T-cell (primary cell): ENCODE results near the gene NKAIN2. TPM values are rescaled to one million over a fixed set of nuclear protein-coding genes. Genes with fewer than 3 reads are reported as not detected.

Experiments used
- ATAC-seq, 4 experiments: fragments of 200-7000 bp in 3 of 4; fragments of 150-1000 bp in 1 of 4; cut with Tn5 transposase; replicated peaks in 1 of 4; 1 replicate in 3 of 4; 2 replicates in 1 of 4; pipeline ENCODE4 v1.10.0; 2021; ENCODE audit warnings: moderate library complexity in 3 of 4, mild to moderate bottlenecking in 2 of 4, moderate number of reproducible peaks in 1 of 4
- CTCF ChIA-PET, 2 donors: fragments of 300-600 bp; sonication (Branson Sonifier 250); formaldehyde crosslinking; loops; one replicate each; lab custom pipeline; 2022; ENCODE audit warnings: antibody characterized with exemption in 2 of 2; lab: Charles Lee
- POLR2A ChIA-PET, 2 donors: fragments of 300-600 bp; sonication (Branson Sonifier 250); formaldehyde crosslinking; loops; one replicate each; lab custom pipeline; 2022; ENCODE audit warnings: antibody characterized with exemption in 2 of 2; lab: Charles Lee
- DNase-seq, 35 experiments: peaks; one replicate each; pipeline versions ENCODE4 v3.0.0 to v3.0.0-alpha.2; 2013 to 2023
- H3K27ac ChIP-seq: one replicate; pipeline ENCODE4 v1.5.1; 2013; ENCODE audit warnings: low read length
- H3K27me3 ChIP-seq, 2 experiments: replicated peaks in 1 of 2; 1 replicate in 1 of 2; 2 replicates in 1 of 2; pipeline versions ENCODE4 v1.6.1 to v1.7.0; 2013; ENCODE audit warnings: low read length in 1 of 2, mixed read lengths in 1 of 2; ENCODE audit not compliant: control insufficient read depth in 2 of 2, insufficient read depth in 2 of 2; ENCODE audit errors: extremely low read depth in 1 of 2
- H3K36me3 ChIP-seq, 2 donors: 1 replicate in 1 of 2; 2 replicates in 1 of 2; pipeline versions ENCODE4 v1.6.1 to v1.7.0; 2013; ENCODE audit warnings: low read length in 1 of 2; ENCODE audit not compliant: control insufficient read depth in 2 of 2, insufficient read depth in 1 of 2; ENCODE audit errors: extremely low read depth in 1 of 2
- H3K4me1 ChIP-seq, 2 experiments: 1 replicate in 1 of 2; 2 replicates in 1 of 2; pipeline versions ENCODE4 v1.6.1 to v1.7.0; 2013; ENCODE audit warnings: low read length in 2 of 2, mixed read lengths in 1 of 2; ENCODE audit not compliant: insufficient read depth in 2 of 2, control insufficient read depth in 1 of 2; ENCODE audit errors: extremely low read depth in 1 of 2
- H3K4me3 ChIP-seq, 2 donors: 1 replicate in 1 of 2; 2 replicates in 1 of 2; pipeline versions ENCODE4 v1.5.1 to v1.7.0; 2013; ENCODE audit warnings: mild to moderate bottlenecking in 2 of 2, low read length in 1 of 2, moderate library complexity in 1 of 2; ENCODE audit not compliant: control insufficient read depth in 1 of 2; ENCODE audit errors: extremely low read depth in 1 of 2
- H3K9me3 ChIP-seq: 2 replicates; pipeline ENCODE4 v1.7.0; 2013
- H3K27ac Mint-ChIP-seq, 2 donors: one replicate each; pipeline ENCODE4 v1.8.0; 2020 to 2021; ENCODE audit warnings: mild to moderate bottlenecking in 2 of 2, mixed read lengths in 2 of 2
- H3K27me3 Mint-ChIP-seq, 2 donors: one replicate each; pipeline ENCODE4 v1.8.0; 2021 to 2022; ENCODE audit warnings: mixed read lengths in 2 of 2
- H3K36me3 Mint-ChIP-seq: one replicate; pipeline ENCODE4 v1.8.0; 2021; ENCODE audit warnings: mixed read lengths
- H3K4me1 Mint-ChIP-seq, 3 donors: one replicate each; pipeline ENCODE4 v1.8.0; 2020 to 2022; ENCODE audit warnings: mixed read lengths in 3 of 3, mild to moderate bottlenecking in 1 of 3
- H3K4me3 Mint-ChIP-seq, 3 donors: one replicate each; pipeline ENCODE4 v1.8.0; 2020 to 2022; ENCODE audit warnings: mild to moderate bottlenecking in 3 of 3, mixed read lengths in 3 of 3, moderate library complexity in 3 of 3
- H3K9me3 Mint-ChIP-seq, 3 donors: one replicate each; pipeline ENCODE4 v1.8.0; 2020 to 2022; ENCODE audit warnings: mixed read lengths in 3 of 3
- WGBS: methylation state at CpG from one replicate; pipeline ENCODE4 v1.1.5; 2013; ENCODE audit warnings: missing lambda C conversion rate; ENCODE audit not compliant: insufficient coverage; 5-methylcytosine and 5-hydroxymethylcytosine counted together
- total RNA-seq, 35 experiments: library from RNA in 6 of 35; stranded (reverse) in 6 of 35; fragments of 120-200 nt in 1 of 35; gene quantifications; one replicate each; pipeline versions ENCODE4 v1.2.1 to v1.2.4 and lab custom pipeline; 2013 to 2026

Gene NKAIN2
- total RNA-seq, 5 donors from 2014 or later (not counting 1 experiment from before 2014, with no cell fraction given), result 0.13 TPM; not detected in 4

DNA sequence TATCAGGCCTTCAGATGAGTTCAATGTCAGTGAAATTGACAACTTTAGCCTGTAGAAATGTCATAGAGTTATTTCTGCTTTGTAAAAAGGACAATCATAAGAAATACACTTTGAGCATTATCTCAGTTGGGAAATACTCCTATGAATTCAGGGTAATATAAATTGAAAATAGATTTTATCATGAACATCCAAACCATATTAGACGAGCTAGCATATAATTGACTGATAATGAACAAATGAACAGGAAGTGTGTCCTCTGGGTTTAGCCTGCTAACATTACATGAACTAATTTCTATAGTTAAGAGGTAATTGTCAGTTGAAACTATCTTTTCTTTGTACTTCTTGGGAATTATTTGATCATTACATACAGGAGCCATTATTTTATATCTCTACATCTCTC lies 689.6 kb downstream of the NKAIN2 start:
- no CpG with 5 or more reads among the region's 1 CpG for WGBS
- H3K36me3 ChIP-seq, result no peaks in the 10 kb centered on the region
- ATAC-seq (no peak), DNase-seq (no peak)
- no peaks in the 10 kb centered on the region for H3K36me3 Mint-ChIP-seq
- no peak overlapping the region for H3K4me3 ChIP-seq
- CTCF ChIA-PET, result no interaction called here
- no peaks in the 10 kb centered on the region for H3K9me3 ChIP-seq
- POLR2A ChIA-PET, result no interaction called here
- H3K27ac ChIP-seq, result no peak overlapping the region
- H3K27ac Mint-ChIP-seq, result no peak overlapping the region
- H3K4me1 Mint-ChIP-seq, result no peaks in the 10 kb centered on the region
- no peaks in the 10 kb centered on the region for H3K27me3 Mint-ChIP-seq
- no peak overlapping the region for H3K4me3 Mint-ChIP-seq
- H3K9me3 Mint-ChIP-seq, result peaks cover 0 to 8% (median 6%) of the 10 kb centered on the region in 3 donors
- H3K27me3 ChIP-seq, result no peaks in the 10 kb centered on the region
- H3K4me1 ChIP-seq, result no peaks in the 10 kb centered on the region

DNA sequence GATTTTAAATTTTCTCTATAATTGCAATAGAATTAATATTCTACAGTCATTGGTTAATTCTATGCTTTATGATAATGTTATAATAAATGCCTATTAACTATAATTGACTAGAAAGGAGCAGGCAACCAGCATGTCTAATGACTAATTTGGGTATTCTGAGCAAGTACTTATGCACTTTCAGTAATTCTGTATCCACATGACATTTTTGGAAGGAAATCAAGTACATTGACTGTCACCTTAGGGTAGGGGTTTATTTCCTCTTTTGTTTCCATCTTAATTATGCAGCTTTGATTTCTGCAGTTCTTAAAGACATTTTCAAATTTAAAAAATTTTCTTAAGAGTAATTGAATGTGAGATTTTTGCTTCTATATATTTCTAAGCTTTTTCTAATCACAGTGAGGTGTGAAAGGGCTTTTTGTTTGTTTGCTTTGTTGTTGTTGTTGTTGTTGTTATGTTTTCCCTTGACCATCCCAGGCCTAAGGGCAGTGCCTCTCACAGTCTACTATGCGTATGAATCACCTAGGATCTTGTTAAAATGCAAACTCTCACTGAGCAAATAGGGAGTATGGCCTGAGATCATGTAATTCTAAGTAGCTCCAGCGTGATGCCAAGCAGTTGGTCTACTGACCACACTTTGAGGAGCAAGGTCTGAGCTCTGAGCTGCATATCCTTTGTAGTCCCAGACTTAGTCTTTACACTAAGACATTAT lies 691.4 kb downstream of the NKAIN2 start:
- CTCF ChIA-PET, result interaction anchor here in 1 of 2 donors (0.6 kb wide), 1 partner anchor 13 kb away, joined by 5 read pairs; no protein-coding TSS in a partner anchor
- peaks cover 0 to 6% (median 6%) of the 10 kb centered on the region in 3 donors for H3K9me3 Mint-ChIP-seq
- H3K4me3 Mint-ChIP-seq, result no peak overlapping the region
- no peaks in the 10 kb centered on the region for H3K4me1 Mint-ChIP-seq
- no peaks in the 10 kb centered on the region for H3K27me3 ChIP-seq
- WGBS, result no CpG with 5 or more reads among the region's 2 CpGs
- H3K36me3 ChIP-seq, result no peaks in the 10 kb centered on the region
- no peaks in the 10 kb centered on the region for H3K27me3 Mint-ChIP-seq
- H3K4me3 ChIP-seq, result no peak overlapping the region
- H3K36me3 Mint-ChIP-seq, result no peaks in the 10 kb centered on the region
- no peak overlapping the region for H3K27ac Mint-ChIP-seq
- no peak overlapping the region for H3K27ac ChIP-seq
- POLR2A ChIA-PET, result no interaction called here
- DNase-seq (no peak), ATAC-seq (no peak)
- no peaks in the 10 kb centered on the region for H3K9me3 ChIP-seq
- H3K4me1 ChIP-seq, result no peaks in the 10 kb centered on the region

DNA sequence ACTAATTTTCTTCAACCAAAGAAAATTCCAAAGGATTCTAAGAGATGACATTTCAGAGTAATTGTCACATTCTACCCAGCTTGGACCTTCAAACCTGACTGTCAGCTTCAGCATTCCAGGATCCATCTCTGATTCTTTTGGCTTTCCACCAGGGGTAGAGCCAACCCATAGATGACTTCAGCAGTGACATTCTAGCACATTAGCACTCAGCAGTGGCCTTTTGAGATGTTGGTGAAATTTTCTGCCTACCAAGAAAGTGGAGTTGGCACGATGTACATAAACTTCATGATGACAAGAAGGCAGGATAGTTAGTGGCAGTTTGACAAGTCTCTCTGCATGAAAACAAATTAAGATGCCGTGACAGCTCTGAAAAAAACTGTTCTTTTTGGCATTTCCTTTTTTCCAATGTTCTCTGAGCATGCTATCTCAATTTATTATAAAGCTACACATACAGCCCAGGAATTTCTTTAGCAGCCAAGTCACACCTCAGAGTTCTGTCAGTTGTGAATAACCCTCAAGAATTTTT lies 692.1 kb downstream of the NKAIN2 start:
- Mint-ChIP-seq H3K36me3 (no peaks in the 10 kb centered on the region), H3K4me3 (no peak overlapping the region), H3K27me3 (no peaks in the 10 kb centered on the region), H3K27ac (no peak overlapping the region), H3K9me3 (peaks cover 0 to 6% (median 6%) of the 10 kb centered on the region in 3 donors), H3K4me1 (no peaks in the 10 kb centered on the region)
- ATAC-seq (no peak), DNase-seq (no peak)
- WGBS, result no CpG with 5 or more reads among the region's 2 CpGs
- ChIA-PET POLR2A (no interaction called here), CTCF (interaction anchor here in 1 of 2 donors (0.6 kb wide), 1 partner anchor 12 kb away, joined by 5 read pairs; no protein-coding TSS in a partner anchor)
- Histone ChIP-seq H3K36me3 (no peaks in the 10 kb centered on the region), H3K9me3 (no peaks in the 10 kb centered on the region), H3K27ac (no peak overlapping the region), H3K4me1 (no peaks in the 10 kb centered on the region), H3K4me3 (no peak overlapping the region), H3K27me3 (no peaks in the 10 kb centered on the region)

DNA sequence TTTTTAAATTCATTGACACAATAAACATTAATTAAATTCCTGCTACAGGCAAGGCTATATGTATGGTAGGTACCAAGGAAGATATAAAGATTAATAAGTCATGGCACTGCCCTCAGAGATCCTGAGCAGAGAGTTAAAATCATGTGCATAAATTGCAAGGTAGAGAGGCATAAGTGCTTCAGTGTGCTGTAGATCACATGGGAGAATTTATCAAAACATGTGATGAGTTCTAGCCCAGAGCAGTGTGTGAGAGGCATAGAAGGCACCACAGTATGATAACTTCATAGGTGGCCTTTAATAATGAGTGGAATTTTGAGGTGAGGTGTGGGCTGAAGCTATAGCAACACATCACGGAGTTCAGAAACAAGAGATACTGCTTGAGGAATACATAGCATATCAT lies 692.7 kb downstream of the NKAIN2 start:
- Mint-ChIP-seq H3K9me3 (peaks cover 0 to 6% (median 6%) of the 10 kb centered on the region in 3 donors), H3K4me1 (no peaks in the 10 kb centered on the region), H3K4me3 (no peak overlapping the region), H3K36me3 (no peaks in the 10 kb centered on the region), H3K27me3 (no peaks in the 10 kb centered on the region), H3K27ac (no peak overlapping the region)
- Histone ChIP-seq H3K9me3 (no peaks in the 10 kb centered on the region), H3K4me1 (no peaks in the 10 kb centered on the region), H3K36me3 (no peaks in the 10 kb centered on the region), H3K4me3 (no peak overlapping the region), H3K27me3 (no peaks in the 10 kb centered on the region), H3K27ac (no peak overlapping the region)
- POLR2A ChIA-PET, result no interaction called here
- DNase-seq (no peak), ATAC-seq (no peak)
- CTCF ChIA-PET, result no interaction called here
- WGBS, result no CpG with 5 or more reads among the region's 1 CpG

DNA sequence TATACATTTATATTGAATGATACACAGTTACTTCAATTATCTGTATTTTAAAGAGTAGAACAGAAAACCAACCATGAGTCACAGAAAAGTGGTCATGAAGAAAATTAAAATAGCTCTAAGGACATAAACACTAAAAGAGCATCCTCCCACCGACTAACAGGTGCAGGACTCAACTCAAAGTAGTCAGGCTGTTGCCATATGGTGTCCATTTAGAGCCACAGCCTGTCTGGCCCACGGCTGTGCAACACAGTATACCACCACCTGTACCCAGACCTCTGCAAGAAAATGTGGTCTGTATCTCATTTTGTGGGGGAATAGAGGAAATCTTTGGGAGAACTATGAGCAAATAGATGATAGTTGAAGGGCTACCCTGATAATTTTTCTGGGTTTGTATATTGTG lies 708.8 kb downstream of the NKAIN2 start:
- WGBS, result 50% methylated on average over 1 of the region's 2 CpGs
- Mint-ChIP-seq H3K4me3 (no peak overlapping the region), H3K4me1 (no peaks in the 10 kb centered on the region)

DNA sequence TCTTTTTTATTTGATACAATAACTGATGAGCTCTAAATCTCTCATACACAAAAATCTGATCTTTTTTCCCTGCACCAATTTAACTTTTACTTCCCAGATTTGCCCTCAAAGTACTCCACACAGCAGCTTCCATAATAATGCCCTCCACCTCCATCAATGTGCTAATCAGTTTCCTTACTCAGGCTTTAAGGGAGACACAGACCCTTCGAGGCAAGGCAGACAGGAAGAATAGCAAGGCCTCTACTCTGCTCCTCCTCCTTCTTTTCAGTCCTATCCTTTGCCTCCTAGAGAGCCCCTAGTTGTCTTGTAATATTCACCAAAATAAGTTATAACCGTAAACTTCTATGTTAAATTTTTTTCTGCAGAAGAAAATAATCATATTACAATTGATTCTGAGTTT lies 713.7 kb downstream of the NKAIN2 start:
- H3K9me3 ChIP-seq, result no peaks in the 10 kb centered on the region
- no peaks in the 10 kb centered on the region for H3K27me3 Mint-ChIP-seq
- no peaks in the 10 kb centered on the region for H3K4me1 Mint-ChIP-seq
- no peak overlapping the region for H3K4me3 ChIP-seq
- no peak for ATAC-seq
- POLR2A ChIA-PET, result no interaction called here
- no peaks in the 10 kb centered on the region for H3K4me1 ChIP-seq
- WGBS, result 80% methylated on average over 1 of the region's 2 CpGs
- H3K9me3 Mint-ChIP-seq, result peaks cover 0 to 5% (median 0%) of the 10 kb centered on the region in 3 donors
- H3K4me3 Mint-ChIP-seq, result no peak overlapping the region
- no peaks in the 10 kb centered on the region for H3K36me3 Mint-ChIP-seq
- H3K27ac ChIP-seq, result no peak overlapping the region
- no peaks in the 10 kb centered on the region for H3K36me3 ChIP-seq
- no peak for DNase-seq
- H3K27me3 ChIP-seq, result no peaks in the 10 kb centered on the region
- CTCF ChIA-PET, result interaction anchor here in 1 of 2 donors (0.7 kb wide), 1 partner anchor 19 kb away, joined by 4 read pairs; no protein-coding TSS in a partner anchor
- H3K27ac Mint-ChIP-seq, result no peak overlapping the region

More for the DNA sequence above, 708.8 kb downstream of the NKAIN2 start:
- DNase-seq (no peak), ATAC-seq (no peak)
- no peak overlapping the region for H3K4me3 ChIP-seq
- H3K36me3 ChIP-seq, result no peaks in the 10 kb centered on the region
- H3K27ac ChIP-seq, result no peak overlapping the region
- H3K27ac Mint-ChIP-seq, result no peak overlapping the region
- POLR2A ChIA-PET, result no interaction called here
- no peaks in the 10 kb centered on the region for H3K36me3 Mint-ChIP-seq
- CTCF ChIA-PET, result no interaction called here
- H3K27me3 Mint-ChIP-seq, result no peaks in the 10 kb centered on the region
- H3K9me3 Mint-ChIP-seq, result peaks cover 0 to 5% (median 0%) of the 10 kb centered on the region in 3 donors
- no peaks in the 10 kb centered on the region for H3K9me3 ChIP-seq
- no peaks in the 10 kb centered on the region for H3K4me1 ChIP-seq
- H3K27me3 ChIP-seq, result no peaks in the 10 kb centered on the region
